Testis (tissue), 3 donors: ENCODE data around the gene CNPY4. TPM values are rescaled to one million over a fixed set of nuclear protein-coding genes. Genes with fewer than 3 reads are reported as not detected.
"Not testable (repeated sequence)": the region's sequence is repeated elsewhere in the genome, so short reads cannot be mapped to it uniquely, and the experiment has no call there.

Source experiments
- DNase-seq: peaks from one replicate; pipeline ENCODE4 v3.0.0-alpha.2; 2019
- H3K27ac ChIP-seq, 2 donors: fragments of 200-600 bp; sonication (generic); one replicate each; pipeline ENCODE4 v1.5.1; 2019
- H3K27me3 ChIP-seq: fragments of 200-600 bp; sonication (generic); one replicate; pipeline ENCODE4 v1.5.1; 2019
- H3K36me3 ChIP-seq: fragments of 200-600 bp; sonication (generic); one replicate; pipeline ENCODE4 v1.5.1; 2017; ENCODE audit warnings: low read depth; ENCODE audit errors: missing control alignments
- H3K4me1 ChIP-seq: fragments of 200-600 bp; sonication (generic); one replicate; pipeline ENCODE4 v1.5.1; 2019
- H3K4me3 ChIP-seq, 2 donors: fragments of 200-600 bp; sonication (generic); one replicate each; pipeline ENCODE4 v1.5.1; 2017 to 2019
- H3K9me3 ChIP-seq: fragments of 200-600 bp; sonication (generic); one replicate; pipeline ENCODE4 v1.5.1; 2017
- CTCF ChIP-seq, 3 experiments: fragments of 450-650 bp in 2 of 3; fragments of 200-600 bp in 1 of 3; sonication (generic) in 1 of 3; IDR thresholded peaks; one replicate each; pipeline ENCODE4 v1.5.1; 2016 to 2019; ENCODE audit warnings: antibody characterized with exemption in 3 of 3, mild to moderate bottlenecking in 2 of 3, moderate library complexity in 1 of 3
- POLR2A ChIP-seq: fragments of 450-650 bp; IDR thresholded peaks from one replicate; pipeline ENCODE4 v1.6.1; 2017; ENCODE audit warnings: antibody characterized with exemption, mild to moderate bottlenecking, moderate library complexity
- WGBS, 2 donors: methylation state at CpG; one replicate each; pipeline ENCODE4 v1.1.5; 2018; 5-methylcytosine and 5-hydroxymethylcytosine counted together
- intact Hi-C: fragments of 100-400 bp; cut with DNase I; formaldehyde crosslinking; loops from one replicate; pipeline ENCODE4 v1.15.1; 2023; ENCODE audit warnings: low total_unique reads
- polyA plus RNA-seq: library from polyadenylated mRNA; stranded (reverse); fragments of 350-450 nt; fragmentation: Illumina TruSeq; extraction: RNeasy Lipid Tissue Mini Kit (QIAGEN cat#74804); gene quantifications from one replicate; pipeline ENCODE4 v1.2.3, GENCODE V29; 2014; ENCODE audit warnings: low read depth, low replicate concordance; ENCODE audit not compliant: insufficient read depth
- total RNA-seq, 2 donors: library from RNA; depleted of rRNA; stranded (reverse); fragments of >200 nt; gene quantifications; one replicate each; pipeline ENCODE4 v1.2.3, GENCODE V29; 2016

Gene CNPY4
- total and polyA plus RNA-seq, 3 donors from 2014 or later, result 14.3 to 22.2 (median 19.3) TPM

- TF ChIP-seq CTCF (IDR thresholded peaks at IDR 0.05) (no peak), POLR2A (no peak)
- no peaks in the 10 kb centered on the region for H3K27me3 ChIP-seq
- intact Hi-C loops, result loop anchor here (5.0 kb wide), 1 partner anchor 40 kb away; the partner anchor contains the start of gene COPS6
- peak within 1 kb of the TSS; percentile 68 to 75 for H3K4me3 ChIP-seq
- peaks cover 13% of the 10 kb centered on the region for H3K4me1 ChIP-seq
- no peaks in the 10 kb centered on the region for H3K36me3 ChIP-seq
- peak; percentile 95 for DNase-seq
- 0% methylated on average over 12 to 53 of the region's 85 CpGs for WGBS, 2 donors
- H3K9me3 ChIP-seq, result no peaks in the 10 kb centered on the region
- peak within 1 kb of the TSS; percentile 87 to 97 for H3K27ac ChIP-seq
These were observed 7.8 kb downstream of the CNPY4 start, which contains the start of gene MBLAC1 for GRCh38 chr7:100126931-100127865. TSS of gene MBLAC1 (plus strand) at chr7:100126967. CDS start at chr7:100127396, 429 bp downstream.

DNA sequence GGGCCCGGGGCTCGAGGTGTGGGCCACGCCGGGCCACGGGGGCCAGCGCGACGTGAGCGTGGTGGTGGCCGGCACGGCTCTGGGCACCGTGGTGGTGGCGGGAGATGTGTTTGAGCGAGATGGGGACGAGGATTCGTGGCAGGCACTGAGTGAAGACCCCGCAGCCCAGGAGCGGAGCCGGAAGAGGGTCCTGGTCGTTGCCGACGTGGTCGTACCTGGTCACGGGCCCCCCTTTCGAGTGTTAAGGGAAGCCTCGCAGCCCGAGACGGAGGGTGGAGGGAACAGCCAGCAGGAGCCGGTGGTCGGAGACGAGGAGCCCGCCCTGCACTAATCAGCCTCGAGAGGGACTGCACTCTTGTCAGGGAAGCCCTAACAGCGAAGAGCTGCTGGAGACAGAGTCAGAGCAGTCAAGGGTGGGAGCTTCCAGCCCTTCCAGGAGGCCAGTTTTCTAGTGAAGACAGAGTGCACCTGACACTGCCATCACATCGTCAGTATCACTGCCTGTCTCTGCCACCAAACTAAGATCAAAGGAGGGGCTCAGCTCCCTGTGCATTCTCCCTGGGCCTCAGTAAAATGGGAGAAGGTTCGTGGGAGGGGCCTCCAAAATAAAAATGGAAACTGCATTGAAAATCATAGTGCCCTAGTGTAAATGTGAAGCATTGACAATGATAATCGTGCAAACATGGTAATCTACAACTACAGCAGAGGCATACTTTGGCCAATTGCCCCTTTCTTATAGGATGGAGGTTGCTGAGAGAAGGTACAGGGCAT, 8.6 kb downstream of the CNPY4 start:
- TF ChIP-seq POLR2A, result no peak
- TF ChIP-seq CTCF (IDR thresholded peaks at IDR 0.05), result no peak
- 2 to 3% methylated on average over 18 to 37 of the region's 37 CpGs for WGBS, 2 donors
- Histone ChIP-seq H3K9me3 (no peaks in the 10 kb centered on the region), H3K36me3 (no peaks in the 10 kb centered on the region), H3K27me3 (no peaks in the 10 kb centered on the region), H3K4me3 (peak overlapping the region; percentile 68 to 75), H3K27ac (peak overlapping the region; percentile 87 to 97), H3K4me1 (peaks cover 17% of the 10 kb centered on the region)
- intact Hi-C loops, result loop anchor here (5.0 kb wide), 1 partner anchor 41 kb away; the partner anchor contains the start of gene COPS6
- DNase-seq, result peak; percentile 48

DNA sequence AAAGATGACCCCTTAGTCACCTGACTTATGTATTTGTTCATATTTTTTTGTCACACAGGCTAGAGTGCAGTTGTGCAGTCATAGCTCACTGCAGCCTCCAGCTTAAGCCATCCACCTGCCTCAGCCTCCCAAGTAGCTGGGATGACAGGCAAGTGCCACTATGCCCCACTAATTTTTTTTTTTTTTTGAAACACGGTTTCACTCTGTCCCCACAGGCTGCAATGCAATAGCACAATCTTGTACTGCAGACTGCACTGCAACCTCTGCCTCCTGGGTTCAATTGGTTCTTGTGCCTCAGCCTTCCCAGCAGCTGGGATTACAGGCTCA, 9.2 kb downstream of the CNPY4 start:
- Histone ChIP-seq H3K36me3 (no peaks in the 10 kb centered on the region), H3K4me3 (no peak overlapping the region), H3K27ac (no peak overlapping the region), H3K9me3 (no peaks in the 10 kb centered on the region), H3K4me1 (peaks cover 18% of the 10 kb centered on the region), H3K27me3 (no peaks in the 10 kb centered on the region)
- intact Hi-C loops, result loop anchor here (5.0 kb wide), 1 partner anchor 41 kb away; the partner anchor contains the start of gene COPS6
- DNase-seq, result no peak
- 42 to 78% methylated on average over 1 of the region's 1 CpG for WGBS, 2 donors
- TF ChIP-seq POLR2A (no peak), CTCF (IDR thresholded peaks at IDR 0.05) (no peak)

DNA sequence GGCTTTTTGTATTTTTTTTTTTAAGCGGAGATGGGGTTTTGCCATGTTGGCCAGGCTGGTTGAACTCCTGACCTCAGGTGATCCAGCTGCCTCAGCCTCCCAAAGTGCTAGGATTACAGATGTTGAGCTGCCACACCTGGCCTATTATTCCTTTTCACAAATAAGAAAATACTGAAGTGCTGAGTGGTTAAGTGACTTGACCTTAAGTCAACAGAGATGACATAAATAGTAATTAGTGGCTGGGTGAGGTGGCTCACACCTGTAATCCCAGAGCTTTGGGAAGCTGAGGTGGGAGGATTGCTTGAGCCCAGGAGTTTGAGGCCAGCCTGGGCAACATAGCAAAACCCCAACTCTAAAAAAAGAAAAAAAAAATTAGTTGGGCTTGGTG, 10.8 kb downstream of the CNPY4 start:
- WGBS, 2 donors, result 93% methylated on average over 1 of the region's 1 CpG
- H3K27me3 ChIP-seq, result not testable (repeated sequence)

More for the DNA sequence above, 10.8 kb downstream of the CNPY4 start:
- H3K4me3 ChIP-seq, H3K36me3 ChIP-seq, H3K9me3 ChIP-seq, intact Hi-C loops, DNase-seq, H3K27ac ChIP-seq: not testable (repeated sequence)
- H3K4me1 ChIP-seq, result peaks cover 14% of the 10 kb centered on the region
